WERI-Rb-1 (cell line): ENCODE measurements around the gene SEMA3G.

Source experiments
- DNase-seq: peaks from one replicate; pipeline ENCODE4 v3.0.0-alpha.2; 2020
- H3K27ac ChIP-seq: fragments of 250-450 bp; sonication (Bioruptor Pico); 2 replicates; pipeline ENCODE4 v1.5.1; 2020; ENCODE audit warnings: mild to moderate bottlenecking, moderate library complexity
- H3K27me3 ChIP-seq: fragments of 250-450 bp; sonication (Bioruptor Pico); 2 replicates; pipeline ENCODE4 v1.5.1; 2021; ENCODE audit warnings: mild to moderate bottlenecking, low read depth, moderate library complexity; ENCODE audit not compliant: insufficient read depth, severe bottlenecking
- H3K36me3 ChIP-seq: fragments of 250-450 bp; sonication (Bioruptor Pico); 2 replicates; pipeline ENCODE4 v1.5.1; 2020; ENCODE audit warnings: mild to moderate bottlenecking, moderate library complexity
- H3K4me3 ChIP-seq: 2 replicates; pipeline ENCODE4 v1.5.1; 2011; ENCODE audit warnings: low read depth, mild to moderate bottlenecking, control low read depth, low read length
- H3K9me3 ChIP-seq: fragments of 250-450 bp; sonication (Bioruptor Pico); 2 replicates; pipeline ENCODE4 v1.5.1; 2021; ENCODE audit warnings: mild to moderate bottlenecking, moderate library complexity; ENCODE audit not compliant: severe bottlenecking
- TF ChIP-seq, protein P1 (sequence below): IDR thresholded peaks from 2 replicates; pipeline ENCODE4 v1.5.1; 2011; ENCODE audit warnings: low read depth, mild to moderate bottlenecking, control low read depth, inconsistent platforms, low read length

SEMA3G gene

DNA sequence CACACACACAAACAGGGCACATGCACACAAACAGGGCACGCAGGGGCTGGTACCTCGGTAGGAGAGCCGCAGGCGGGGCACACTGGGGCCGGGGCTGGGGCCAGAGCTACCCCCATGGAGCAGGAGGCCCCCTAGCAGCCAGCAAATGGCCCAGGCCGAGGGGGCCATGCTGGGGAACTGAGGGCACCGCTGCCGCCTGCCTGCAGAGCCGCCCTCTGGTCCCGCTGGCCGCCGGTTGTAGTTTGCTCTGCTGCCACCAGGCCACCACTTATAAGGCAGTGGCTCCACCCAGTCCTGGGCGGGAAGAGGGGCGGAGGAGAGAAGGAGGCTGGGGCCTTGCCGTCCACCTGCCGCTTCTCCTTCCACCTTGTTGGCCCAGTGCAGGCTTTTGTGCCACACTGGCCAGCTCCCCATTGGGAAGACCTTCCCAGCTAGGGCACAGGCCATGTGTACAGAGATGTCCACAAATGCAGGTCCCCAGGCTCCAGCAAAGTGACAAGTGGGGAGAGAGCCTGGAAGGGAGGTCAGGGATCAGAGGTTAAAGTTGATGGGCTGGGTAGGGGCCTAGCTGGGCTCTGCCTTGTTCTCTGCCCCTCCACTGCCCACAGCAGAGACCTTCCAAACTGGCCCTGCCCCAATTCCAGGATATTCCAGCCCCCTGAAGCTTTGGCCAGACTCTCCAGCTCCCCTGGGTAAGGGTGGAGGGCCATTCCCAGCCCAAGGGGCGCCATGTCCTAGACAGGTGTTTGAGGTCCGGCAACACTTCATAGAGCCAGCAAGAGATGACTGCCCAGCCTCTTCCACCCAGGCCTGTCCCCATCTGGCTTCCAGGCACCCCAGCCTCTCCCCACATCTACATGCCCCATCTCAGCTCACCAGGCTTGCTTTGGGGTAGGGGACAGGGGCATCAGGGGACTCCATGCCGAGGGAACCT, at the start of gene SEMA3G:
Gene SEMA3G (minus strand): TSS at position 244 of the 934 bp plus-strand sequence. CDS start 76 bp downstream, at position 168.
- H3K9me3 ChIP-seq = no peaks in the 10 kb centered on the region
- peak; percentile 92 for DNase-seq
- TF ChIP-seq, protein P1, sequence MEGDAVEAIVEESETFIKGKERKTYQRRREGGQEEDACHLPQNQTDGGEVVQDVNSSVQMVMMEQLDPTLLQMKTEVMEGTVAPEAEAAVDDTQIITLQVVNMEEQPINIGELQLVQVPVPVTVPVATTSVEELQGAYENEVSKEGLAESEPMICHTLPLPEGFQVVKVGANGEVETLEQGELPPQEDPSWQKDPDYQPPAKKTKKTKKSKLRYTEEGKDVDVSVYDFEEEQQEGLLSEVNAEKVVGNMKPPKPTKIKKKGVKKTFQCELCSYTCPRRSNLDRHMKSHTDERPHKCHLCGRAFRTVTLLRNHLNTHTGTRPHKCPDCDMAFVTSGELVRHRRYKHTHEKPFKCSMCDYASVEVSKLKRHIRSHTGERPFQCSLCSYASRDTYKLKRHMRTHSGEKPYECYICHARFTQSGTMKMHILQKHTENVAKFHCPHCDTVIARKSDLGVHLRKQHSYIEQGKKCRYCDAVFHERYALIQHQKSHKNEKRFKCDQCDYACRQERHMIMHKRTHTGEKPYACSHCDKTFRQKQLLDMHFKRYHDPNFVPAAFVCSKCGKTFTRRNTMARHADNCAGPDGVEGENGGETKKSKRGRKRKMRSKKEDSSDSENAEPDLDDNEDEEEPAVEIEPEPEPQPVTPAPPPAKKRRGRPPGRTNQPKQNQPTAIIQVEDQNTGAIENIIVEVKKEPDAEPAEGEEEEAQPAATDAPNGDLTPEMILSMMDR = peak; percentile 61
- H3K27ac ChIP-seq = no peak within 1 kb of the TSS
- no peaks in the 10 kb centered on the region for H3K36me3 ChIP-seq
- peak within 1 kb of the TSS; percentile 42 for H3K4me3 ChIP-seq
- H3K27me3 ChIP-seq = no peaks in the 10 kb centered on the region

DNA sequence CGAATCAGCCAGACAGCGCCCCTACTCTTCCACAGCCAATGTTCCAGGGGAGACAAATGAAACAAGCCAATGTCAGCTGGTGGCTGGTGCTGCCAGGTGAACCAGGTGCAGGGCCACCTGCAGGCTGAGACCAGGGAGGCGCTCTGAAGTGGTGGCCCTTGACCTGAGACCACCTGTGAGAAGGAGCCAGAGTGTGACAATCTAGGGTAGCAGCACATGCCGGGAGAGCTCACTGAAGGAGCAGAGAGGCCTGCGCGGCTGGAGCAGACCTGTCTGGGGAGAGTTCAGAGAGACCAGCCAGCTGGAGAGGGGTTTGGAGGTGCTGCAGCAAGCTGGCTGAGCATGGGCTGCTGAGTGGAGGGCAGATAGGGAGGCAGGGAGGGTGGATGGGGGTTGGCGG, 49.5 kb upstream of the SEMA3G start:
- Histone ChIP-seq H3K36me3 (peaks cover 43% of the 10 kb centered on the region), H3K9me3 (no peaks in the 10 kb centered on the region), H3K27ac (no peak overlapping the region), H3K4me3 (no peak overlapping the region), H3K27me3 (no peaks in the 10 kb centered on the region)
- no peak for DNase-seq
- TF ChIP-seq, protein P1 = peak; percentile 17; the same call in 1 of the 2 replicates

DNA sequence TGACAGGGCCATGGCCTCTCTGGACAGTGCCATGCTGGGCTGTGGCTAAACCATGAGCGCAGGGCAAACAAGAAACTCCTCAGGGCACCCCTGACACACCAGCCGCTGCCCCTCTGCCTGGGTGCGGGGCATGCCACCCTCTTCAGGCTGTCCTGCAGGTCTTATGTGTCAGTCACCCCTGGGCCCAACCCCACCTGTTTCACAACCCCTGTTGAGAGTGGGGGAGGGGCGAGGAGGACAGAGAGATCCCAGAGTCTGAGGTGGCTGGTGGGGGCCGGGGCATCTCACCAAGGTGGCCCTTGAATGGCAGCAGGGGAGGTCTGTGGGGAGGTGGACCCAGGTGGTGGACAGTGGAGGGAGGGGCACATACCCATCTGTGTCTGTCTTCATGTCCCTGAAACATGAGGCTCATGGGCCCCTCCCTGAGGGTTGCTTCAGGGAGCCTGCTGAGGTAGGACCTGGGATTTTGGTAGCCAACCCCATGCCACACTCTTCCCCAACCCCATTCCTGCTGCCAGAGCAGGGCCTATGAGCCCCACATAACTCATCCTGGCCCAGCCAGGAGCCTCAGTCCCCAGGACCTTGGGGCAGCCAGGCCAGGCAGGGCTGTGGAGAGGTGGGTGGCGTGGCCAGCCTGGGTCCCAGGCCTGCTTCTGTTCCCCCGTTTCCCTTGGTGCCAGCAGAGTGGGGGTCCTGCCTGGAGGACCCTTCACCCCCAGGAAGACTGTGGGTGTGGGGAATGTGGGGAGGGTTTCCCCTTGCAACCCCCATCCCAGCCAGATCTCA, 48.5 kb upstream of the SEMA3G start:
- Histone ChIP-seq H3K36me3 (peaks cover 51% of the 10 kb centered on the region), H3K9me3 (no peaks in the 10 kb centered on the region), H3K27ac (peak overlapping the region; percentile 47), H3K27me3 (no peaks in the 10 kb centered on the region), H3K4me3 (no peak overlapping the region)
- TF ChIP-seq, protein P1 = no peak
- no peak for DNase-seq

DNA sequence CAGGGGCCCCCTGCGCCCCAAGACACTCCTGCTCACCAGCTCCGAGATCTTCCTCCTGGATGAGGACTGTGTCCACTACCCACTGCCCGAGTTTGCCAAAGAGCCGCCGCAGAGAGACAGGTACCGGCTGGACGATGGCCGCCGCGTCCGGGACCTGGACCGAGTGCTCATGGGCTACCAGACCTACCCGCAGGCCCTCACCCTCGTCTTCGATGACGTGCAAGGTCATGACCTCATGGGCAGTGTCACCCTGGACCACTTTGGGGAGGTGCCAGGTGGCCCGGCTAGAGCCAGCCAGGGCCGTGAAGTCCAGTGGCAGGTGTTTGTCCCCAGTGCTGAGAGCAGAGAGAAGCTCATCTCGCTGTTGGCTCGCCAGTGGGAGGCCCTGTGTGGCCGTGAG, 47.2 kb upstream of the SEMA3G start:
- Histone ChIP-seq H3K4me3 (no peak overlapping the region), H3K9me3 (no peaks in the 10 kb centered on the region), H3K27ac (no peak overlapping the region), H3K36me3 (peaks cover 65% of the 10 kb centered on the region), H3K27me3 (no peaks in the 10 kb centered on the region)
- TF ChIP-seq, protein P1 = no peak
- no peak for DNase-seq

DNA sequence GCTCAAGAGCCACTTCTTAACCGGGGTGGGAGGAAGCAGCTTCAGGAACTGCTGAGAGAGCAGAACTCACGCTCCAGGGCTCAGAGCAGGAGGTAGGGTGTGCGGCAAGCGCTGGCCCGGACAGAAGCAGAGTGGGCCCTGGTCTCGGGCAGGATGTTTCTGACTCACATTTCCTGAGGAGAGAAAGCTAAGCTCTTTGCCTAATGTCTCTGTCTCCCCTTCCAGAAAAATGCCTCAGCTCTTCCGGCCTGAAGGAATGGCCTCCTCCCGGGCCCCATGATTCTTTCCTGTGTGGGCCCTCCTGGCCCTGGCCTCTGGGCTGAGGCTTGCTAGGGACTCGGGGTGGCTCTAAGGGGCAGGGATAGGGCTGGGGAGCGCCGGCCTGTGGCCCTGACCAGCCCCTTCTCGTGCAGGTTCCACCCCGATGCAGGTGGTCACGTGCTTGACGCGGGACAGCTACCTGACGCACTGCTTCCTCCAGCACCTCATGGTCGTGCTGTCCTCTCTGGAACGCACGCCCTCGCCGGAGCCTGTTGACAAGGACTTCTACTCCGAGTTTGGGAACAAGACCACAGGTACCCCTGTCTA, 46.1 kb upstream of the SEMA3G start:
- no peaks in the 10 kb centered on the region for H3K9me3 ChIP-seq
- DNase-seq = no peak
- H3K36me3 ChIP-seq = peaks cover 75% of the 10 kb centered on the region

More for the DNA sequence above, 46.1 kb upstream of the SEMA3G start:
- TF ChIP-seq, protein P1 = no peak
- Histone ChIP-seq H3K27ac (no peak overlapping the region), H3K27me3 (no peaks in the 10 kb centered on the region), H3K4me3 (no peak overlapping the region)
